ENCODE data around the gene PPP1R3A.

PPP1R3A gene

GRCh38 chr7:113873554-113874151, 45.2 kb downstream of the PPP1R3A start:
- TF ChIP-seq CTCF (IDR thresholded peaks at IDR 0.05), result no peak
- no peak overlapping the region for H3K4me2 ChIP-seq (ENCODE audit: low read length)
- no peak overlapping the region for H3K27ac ChIP-seq
- no peaks in the 10 kb centered on the region for H3K79me2 ChIP-seq
- no peak overlapping the region for H3K4me3 ChIP-seq (ENCODE audit: low read depth, low read length)
- H2AFZ ChIP-seq, result no peak overlapping the region
- no peaks in the 10 kb centered on the region for H3K36me3 ChIP-seq (ENCODE audit: control insufficient read depth, insufficient read depth, low read length)
- H3K4me1 ChIP-seq, result no peaks in the 10 kb centered on the region
- no peaks in the 10 kb centered on the region for H3K9me3 ChIP-seq (ENCODE audit: control insufficient read depth, low read length)
- H3K9ac ChIP-seq, result no peak overlapping the region
- H3K27me3 ChIP-seq (ENCODE audit: control insufficient read depth, insufficient read depth, low read length), result no peaks in the 10 kb centered on the region

- no peak overlapping the region for H2AFZ ChIP-seq
- no peaks in the 10 kb centered on the region for H3K27me3 ChIP-seq (ENCODE audit: control insufficient read depth, insufficient read depth, low read length)
- TF ChIP-seq CTCF (IDR thresholded peaks at IDR 0.05), result no peak
- no peaks in the 10 kb centered on the region for H3K9me3 ChIP-seq (ENCODE audit: control insufficient read depth, low read length)
- H3K4me3 ChIP-seq (ENCODE audit: low read depth, low read length), result no peak overlapping the region
- no peak overlapping the region for H3K9ac ChIP-seq
- no peaks in the 10 kb centered on the region for H3K4me1 ChIP-seq
- no peaks in the 10 kb centered on the region for H3K79me2 ChIP-seq
- no peak overlapping the region for H3K27ac ChIP-seq
- no peaks in the 10 kb centered on the region for H3K36me3 ChIP-seq (ENCODE audit: control insufficient read depth, insufficient read depth, low read length)
- no peak overlapping the region for H3K4me2 ChIP-seq (ENCODE audit: low read length)
These were observed 45.8 kb downstream of the PPP1R3A start for GRCh38 chr7:113872981-113873380.

GRCh38 chr7:113867325-113867724, 51.5 kb downstream of the PPP1R3A start:
- no peaks in the 10 kb centered on the region for H3K9me3 ChIP-seq (ENCODE audit: control insufficient read depth, low read length)
- H3K9ac ChIP-seq, result no peak overlapping the region
- no peaks in the 10 kb centered on the region for H3K36me3 ChIP-seq (ENCODE audit: control insufficient read depth, insufficient read depth, low read length)
- no peaks in the 10 kb centered on the region for H3K4me1 ChIP-seq
- H3K27ac ChIP-seq, result no peak overlapping the region
- no peak for TF ChIP-seq CTCF (IDR thresholded peaks at IDR 0.05)
- H3K79me2 ChIP-seq, result no peaks in the 10 kb centered on the region
- H3K27me3 ChIP-seq (ENCODE audit: control insufficient read depth, insufficient read depth, low read length), result no peaks in the 10 kb centered on the region
- no peak overlapping the region for H3K4me2 ChIP-seq (ENCODE audit: low read length)
- H2AFZ ChIP-seq, result no peak overlapping the region
- no peak overlapping the region for H3K4me3 ChIP-seq (ENCODE audit: low read depth, low read length)

- Histone ChIP-seq H3K9me3 (ENCODE audit: control insufficient read depth, low read length) (no peaks in the 10 kb centered on the region), H3K4me2 (ENCODE audit: low read length) (no peak overlapping the region), H3K9ac (no peak overlapping the region), H3K27me3 (ENCODE audit: control insufficient read depth, insufficient read depth, low read length) (no peaks in the 10 kb centered on the region), H3K4me3 (ENCODE audit: low read depth, low read length) (no peak overlapping the region), H2AFZ (no peak overlapping the region), H3K36me3 (ENCODE audit: control insufficient read depth, insufficient read depth, low read length) (no peaks in the 10 kb centered on the region), H3K79me2 (no peaks in the 10 kb centered on the region), H3K4me1 (no peaks in the 10 kb centered on the region), H3K27ac (no peak overlapping the region)
- no peak for TF ChIP-seq CTCF (IDR thresholded peaks at IDR 0.05)
These were observed 62.8 kb downstream of the PPP1R3A start for GRCh38 chr7:113856010-113856409.

GRCh38 chr7:113840954-113841353, 77.9 kb downstream of the PPP1R3A start:
- H3K27ac ChIP-seq, result no peak overlapping the region
- H3K36me3 ChIP-seq (ENCODE audit: control insufficient read depth, insufficient read depth, low read length), result no peaks in the 10 kb centered on the region
- H3K27me3 ChIP-seq (ENCODE audit: control insufficient read depth, insufficient read depth, low read length), result no peaks in the 10 kb centered on the region
- no peaks in the 10 kb centered on the region for H3K79me2 ChIP-seq
- H2AFZ ChIP-seq, result no peak overlapping the region
- H3K4me1 ChIP-seq, result no peaks in the 10 kb centered on the region
- no peak overlapping the region for H3K4me3 ChIP-seq (ENCODE audit: low read depth, low read length)
- no peaks in the 10 kb centered on the region for H3K9me3 ChIP-seq (ENCODE audit: control insufficient read depth, low read length)
- no peak overlapping the region for H3K4me2 ChIP-seq (ENCODE audit: low read length)
- no peak overlapping the region for H3K9ac ChIP-seq
- TF ChIP-seq CTCF (IDR thresholded peaks at IDR 0.05), result no peak

All from parathyroid adenoma (tissue), 2 donors.